Esophagus muscularis mucosa (tissue), 4 donors: ENCODE measurements around the gene ELOA2. TPM values are rescaled to one million over a fixed set of nuclear protein-coding genes. Genes with fewer than 3 reads are reported as not detected.

Source experiments
- total RNA-seq, 4 donors: library from RNA; depleted of rRNA; stranded (reverse); fragments of >200 nt; gene quantifications; one replicate each; pipeline versions ENCODE4 v1.1.0 to v1.2.1, GENCODE V29; 2016

The ELOA2 gene
- total RNA-seq, 4 donors from 2014 or later, result not detected

Other genes starting within 250 kb of the ELOA2 start
- gene PIAS2, start 118.1 kb downstream of the ELOA2 start, total RNA-seq, result 10 to 100 TPM; 18.1 to 26.9 (median 25.4) TPM
- 1 to 10 TPM in 3 of 4 donors, under 1 TPM in 1; 0.50 to 5.0 (median 4.3) TPM for gene KATNAL2, start 118.0 kb downstream of the ELOA2 start, total RNA-seq
- gene HDHD2, start 114.9 kb upstream of the ELOA2 start, total RNA-seq, result 10 to 100 TPM; 13.8 to 21.7 (median 19.0) TPM
- 1 to 10 TPM; 7.0 to 9.1 (median 7.5) TPM for gene IER3IP1, start 140.7 kb upstream of the ELOA2 start, total RNA-seq
- not detected for gene SKOR2, start 216.0 kb upstream of the ELOA2 start, total RNA-seq